T1000 (cell line): ENCODE results near the gene PLCD1.
"Not testable (repeated sequence)": the region's sequence is repeated elsewhere in the genome, so short reads cannot be mapped to it uniquely, and the experiment has no call there.

Experiments
- DNase-seq: peaks from one replicate; lab custom pipeline; 2025; ENCODE audit warnings: mixed read lengths; lab: John Stamatoyannopoulos, UW

The PLCD1 gene

DNA sequence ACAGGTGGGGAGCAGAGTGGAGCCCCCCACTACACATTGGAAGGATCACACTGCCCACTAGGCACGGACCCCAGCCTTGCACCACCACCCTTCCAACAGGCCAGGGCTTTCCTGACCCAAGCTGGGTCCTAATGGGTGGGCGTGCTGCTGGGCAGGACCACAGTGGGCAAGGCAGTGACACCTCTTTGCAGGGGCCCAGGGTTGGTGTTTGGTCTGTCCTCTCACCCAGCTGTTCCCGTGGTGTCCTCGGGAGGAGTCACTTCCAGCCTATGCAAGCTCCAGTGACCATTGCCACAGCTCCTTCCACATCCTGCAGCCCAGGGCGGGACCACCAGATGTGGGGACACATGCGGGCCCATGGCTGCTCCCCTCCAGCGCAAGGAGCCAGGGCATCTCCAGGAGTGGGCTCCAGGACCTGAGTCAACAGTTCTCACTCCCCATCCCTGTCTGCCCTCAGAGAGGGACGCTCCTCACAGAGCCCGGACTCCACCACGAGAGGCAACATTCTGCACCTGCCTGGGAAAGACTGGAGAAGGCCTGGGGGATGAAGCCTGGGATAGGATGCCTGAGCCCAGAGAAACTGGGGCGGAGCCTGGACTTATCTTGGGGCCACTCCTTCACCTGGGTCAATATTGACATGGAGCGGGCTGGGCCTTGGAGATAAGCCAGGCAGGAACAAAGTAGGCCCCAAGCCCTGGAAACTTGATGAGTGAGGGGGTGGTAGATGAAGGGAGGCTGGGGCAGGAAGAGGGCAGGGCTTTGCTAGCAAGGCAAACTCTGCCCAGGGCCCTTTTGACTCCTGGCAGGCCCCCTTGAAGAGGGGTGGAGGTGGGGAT, 42.7 kb downstream of the PLCD1 start:
- no peak for DNase-seq

GRCh38 chr3:37985637-37986320, 43.7 kb downstream of the PLCD1 start:
- no peak for DNase-seq

DNA sequence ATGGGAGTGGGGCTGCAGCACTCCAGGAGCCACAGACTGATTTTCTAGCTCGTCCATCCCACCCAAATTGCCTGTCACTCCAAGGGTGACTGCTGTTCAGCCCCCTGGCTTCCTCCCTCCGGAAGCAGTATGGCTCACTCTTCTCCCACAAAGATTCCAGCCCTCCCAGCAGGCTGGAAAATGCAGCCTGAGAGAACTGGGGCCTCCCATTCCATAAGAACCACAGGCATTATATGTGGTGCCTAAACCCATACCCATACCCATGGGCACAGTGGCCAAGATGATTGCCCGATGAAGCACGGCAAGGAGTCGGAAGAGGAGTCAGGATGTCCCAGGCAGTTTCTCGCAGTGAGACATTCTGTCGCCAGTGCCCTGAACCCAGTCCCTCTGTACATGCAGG, 44.8 kb downstream of the PLCD1 start:
- no peak for DNase-seq

- no peak for DNase-seq
These were observed 45.4 kb downstream of the PLCD1 start for GRCh38 chr3:37984051-37984450.

DNA sequence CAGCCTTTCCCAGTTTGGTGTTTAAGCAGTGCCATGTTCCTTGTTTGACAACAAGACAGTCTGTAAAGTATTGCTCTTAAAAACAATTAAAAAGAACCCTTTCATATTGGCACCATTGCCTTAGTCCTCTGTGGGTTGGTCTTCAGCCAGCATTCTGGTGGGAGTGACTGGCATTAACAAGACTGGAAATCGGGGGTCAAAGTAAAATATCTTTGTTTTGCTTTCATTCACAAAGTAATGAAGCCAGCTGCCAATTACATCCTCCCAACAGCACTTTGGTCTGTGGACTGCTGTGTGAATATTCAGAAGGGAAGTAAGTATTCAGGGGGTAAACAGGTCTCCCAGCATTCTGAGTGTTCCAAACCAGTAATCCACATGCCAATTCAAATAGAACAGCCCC, 47.1 kb downstream of the PLCD1 start:
- no peak for DNase-seq

DNA sequence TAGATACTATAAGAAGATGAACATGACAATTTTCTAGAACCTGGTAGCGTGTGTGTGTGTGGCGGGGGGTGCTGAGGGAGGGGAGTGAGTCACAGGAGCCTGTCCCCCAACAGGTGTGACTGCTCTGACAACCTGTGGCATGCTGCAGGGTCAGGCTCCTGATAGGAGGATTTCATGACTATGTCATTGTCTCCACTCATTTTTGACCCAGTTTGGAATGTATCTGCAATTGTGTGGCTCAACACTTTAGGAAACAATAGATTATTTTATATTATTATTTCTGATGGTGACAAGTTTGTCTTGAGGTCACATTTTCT, 48.1 kb downstream of the PLCD1 start:
- no peak for DNase-seq

GRCh38 chr3:37980462-37981347, 48.7 kb downstream of the PLCD1 start:
- no peak for DNase-seq

DNA sequence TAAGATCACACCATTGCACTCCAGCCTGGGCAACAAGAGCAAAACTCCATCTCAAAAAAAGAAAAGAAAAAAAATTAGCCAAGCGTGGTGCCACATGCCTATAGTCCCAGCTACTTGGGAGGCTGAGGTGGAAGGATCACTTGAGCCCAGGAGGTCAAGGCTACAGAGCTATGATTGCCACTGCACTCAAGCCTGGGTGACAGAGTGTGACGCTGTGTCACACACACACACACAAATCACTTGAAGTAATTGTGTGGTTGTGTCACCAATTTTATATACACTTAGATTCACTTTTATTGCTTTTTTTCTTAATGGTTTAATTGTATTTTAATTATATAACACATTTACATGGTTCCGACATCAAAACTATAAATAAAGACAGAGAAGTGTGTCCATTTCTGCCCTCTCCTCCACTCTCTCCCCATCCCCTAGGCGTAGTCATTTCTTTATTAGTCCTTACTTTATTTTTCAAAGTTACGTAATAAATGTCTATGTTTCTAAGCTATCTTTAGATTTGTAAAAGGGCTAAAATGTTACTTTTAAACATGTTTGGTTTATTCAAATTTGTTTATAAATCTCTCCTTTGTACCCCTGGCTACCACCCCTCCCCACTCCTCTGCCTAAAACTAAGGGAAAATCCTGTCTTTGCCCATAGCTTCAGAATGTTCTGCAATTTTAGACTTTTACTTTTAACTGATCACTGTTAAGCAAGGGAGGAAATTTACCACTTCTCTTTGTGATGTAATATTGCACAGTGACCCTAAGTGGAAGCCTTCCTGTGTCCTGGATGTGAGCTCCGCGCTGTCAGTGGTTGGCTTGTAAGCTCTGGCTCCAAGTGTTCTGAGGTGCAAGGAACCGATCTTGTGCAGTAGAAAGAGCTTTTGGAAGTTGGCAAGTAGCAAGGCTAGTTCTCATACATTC, 49.6 kb downstream of the PLCD1 start:
- no peak for DNase-seq

GRCh38 chr3:37974121-37975083, 55.0 kb downstream of the PLCD1 start:
- no peak for DNase-seq

- no peak for DNase-seq
These were observed 56.0 kb downstream of the PLCD1 start for GRCh38 chr3:37973246-37974054.

DNA sequence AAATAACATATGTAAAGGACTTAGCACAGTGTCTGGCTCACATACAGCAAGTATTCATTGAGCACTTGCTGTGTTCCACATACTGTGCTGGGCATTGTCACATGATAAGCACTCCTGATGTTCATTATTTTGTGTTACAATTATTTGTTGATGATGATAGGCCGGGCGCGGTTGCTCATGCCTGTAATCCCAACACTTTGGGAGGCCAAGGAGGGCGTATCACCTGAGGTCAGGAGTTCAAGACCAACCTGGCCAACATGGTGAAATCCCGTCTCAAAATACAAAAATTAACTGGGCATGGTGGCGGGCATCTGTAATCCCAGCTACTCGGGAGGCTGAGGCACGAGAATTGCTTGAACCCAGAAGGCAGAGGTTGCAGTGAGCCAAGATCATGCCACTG, 57.4 kb downstream of the PLCD1 start:
- DNase-seq: not testable (repeated sequence)

DNA sequence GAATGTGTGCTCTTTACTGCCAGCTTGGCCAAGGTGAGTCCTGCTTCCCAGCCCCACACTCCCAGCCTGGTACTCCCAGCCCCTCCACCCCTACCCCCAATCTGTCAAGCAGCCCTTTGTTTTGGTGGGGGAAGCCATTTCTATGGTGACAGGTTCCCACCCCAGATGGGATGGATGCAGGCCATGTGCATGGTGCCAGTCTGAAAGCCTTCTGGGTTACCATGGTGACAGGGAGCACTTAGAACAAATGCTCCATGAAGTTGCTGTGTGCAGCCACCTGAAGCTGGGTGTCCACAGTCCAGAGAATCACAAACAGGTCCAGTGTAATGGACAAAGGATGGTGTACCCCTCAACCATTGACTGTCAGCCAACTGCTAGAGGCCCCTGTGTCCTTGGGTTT, 58.0 kb downstream of the PLCD1 start:
- DNase-seq: no peak

- no peak for DNase-seq
These were observed 58.6 kb downstream of the PLCD1 start for GRCh38 chr3:37970802-37971201.

GRCh38 chr3:37969596-37970100, 59.8 kb downstream of the PLCD1 start:
- DNase-seq: no peak

- no peak for DNase-seq
These were observed 60.4 kb downstream of the PLCD1 start for GRCh38 chr3:37968813-37969595.

GRCh38 chr3:37968199-37968598, 61.2 kb downstream of the PLCD1 start:
- no peak for DNase-seq

GRCh38 chr3:37967260-37967881, 62.1 kb downstream of the PLCD1 start:
- DNase-seq: no peak

- no peak for DNase-seq
These were observed 64.7 kb downstream of the PLCD1 start for GRCh38 chr3:37964716-37965115.
